GM04504 (cell line): Measurements from ENCODE around the gene MYO19.
"Not testable (repeated sequence)": the region's sequence is repeated elsewhere in the genome, so short reads cannot be mapped to it uniquely, and the experiment has no call there.

Experiments used
- DNase-seq: peaks from one replicate; pipeline ENCODE4 v3.0.0-alpha.2; 2012; ENCODE audit warnings: low read depth

Gene MYO19

GRCh38 chr17:36498560-36499300 lies 35.9 kb downstream of the MYO19 start:
- no peak for DNase-seq

GRCh38 chr17:36498155-36498554 lies 36.5 kb downstream of the MYO19 start:
- DNase-seq, result no peak

GRCh38 chr17:36496018-36496789 lies 38.5 kb downstream of the MYO19 start:
- DNase-seq, result no peak

- no peak for DNase-seq
Measured at GRCh38 chr17:36495076-36495578, 39.5 kb downstream of the MYO19 start.

GRCh38 chr17:36494674-36495073 lies 40.0 kb downstream of the MYO19 start:
- no peak for DNase-seq

- DNase-seq, result no peak
Measured at GRCh38 chr17:36493956-36494355, 40.7 kb downstream of the MYO19 start.

GRCh38 chr17:36486204-36487194 lies 48.2 kb downstream of the MYO19 start, which contains the start of gene ZNHIT3:
Gene ZNHIT3, plus strand, starts transcription at chr17:36486681. Its CDS starts 19 bp downstream, at chr17:36486700.
- peak; percentile 81 for DNase-seq

GRCh38 chr17:36485805-36486203 lies 48.9 kb downstream of the MYO19 start:
- DNase-seq, result no peak

- no peak for DNase-seq
Measured at GRCh38 chr17:36485027-36485426, 49.6 kb downstream of the MYO19 start.

- not testable (repeated sequence) for DNase-seq
Measured at GRCh38 chr17:36484021-36484420, 50.6 kb downstream of the MYO19 start.

- peak; percentile 38 for DNase-seq
Measured at GRCh38 chr17:36482611-36483504, 51.8 kb downstream of the MYO19 start.

- DNase-seq, result no peak
Measured at GRCh38 chr17:36481829-36482228, 52.8 kb downstream of the MYO19 start.

GRCh38 chr17:36475346-36475970 lies 59.2 kb downstream of the MYO19 start:
- DNase-seq, result no peak

GRCh38 chr17:36474571-36474970 lies 60.1 kb downstream of the MYO19 start:
- no peak for DNase-seq

- no peak for DNase-seq
Measured at GRCh38 chr17:36470499-36470898, 64.2 kb downstream of the MYO19 start.

- DNase-seq, result no peak
Measured at GRCh38 chr17:36469733-36470132, 64.9 kb downstream of the MYO19 start.

- DNase-seq, result no peak
Measured at GRCh38 chr17:36468903-36469635, 65.6 kb downstream of the MYO19 start.

GRCh38 chr17:36464765-36465088 lies 69.9 kb downstream of the MYO19 start:
- no peak for DNase-seq

GRCh38 chr17:36463916-36464764 lies 70.5 kb downstream of the MYO19 start:
- DNase-seq, result peak; percentile 44
